Activated CD4-positive, alpha-beta T cell treated with anti-CD3 and anti-CD28 coated beads for 48 hours (primary cell): ENCODE data around the gene MARCKSL1.
"Not testable (repeated sequence)": the region's sequence is repeated elsewhere in the genome, so short reads cannot be mapped to it uniquely, and the experiment has no call there.

Experiments
- DNase-seq: peaks from one replicate; pipeline ENCODE4 v3.0.0-alpha.2; 2020

Gene MARCKSL1

GRCh38 chr1:32332290-32333079 is 3.5 kb downstream of the MARCKSL1 start:
- no peak for DNase-seq

- no peak for DNase-seq
Measured at GRCh38 chr1:32331549-32331948, 4.5 kb downstream of the MARCKSL1 start.

DNA sequence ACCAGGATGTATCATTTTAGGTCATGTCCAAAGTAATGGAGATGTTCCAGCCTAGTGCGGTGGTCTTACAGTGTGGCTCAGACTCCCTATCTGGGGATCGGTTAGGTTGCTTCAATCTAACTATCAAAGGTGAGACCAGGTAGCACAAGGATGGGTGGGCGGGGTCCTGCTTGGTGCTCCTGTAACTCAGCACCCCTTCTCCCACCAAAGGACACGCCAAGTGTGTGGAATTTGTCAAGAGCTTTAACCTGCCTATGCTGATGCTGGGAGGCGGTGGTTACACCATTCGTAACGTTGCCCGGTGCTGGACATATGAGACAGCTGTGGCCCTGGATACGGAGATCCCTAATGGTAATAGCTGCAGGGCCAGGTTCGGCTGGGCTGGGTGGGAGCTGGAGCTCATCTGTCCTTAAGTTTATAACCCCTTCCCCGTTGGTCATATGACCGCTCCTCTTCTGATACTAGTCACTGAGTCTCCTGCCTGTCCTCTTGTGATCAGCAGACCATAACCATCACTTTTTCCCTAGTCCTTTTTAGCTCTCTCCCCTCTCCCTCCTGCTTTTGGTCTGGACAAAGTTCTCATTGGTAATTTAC is 5.4 kb downstream of the MARCKSL1 start:
- no peak for DNase-seq

DNA sequence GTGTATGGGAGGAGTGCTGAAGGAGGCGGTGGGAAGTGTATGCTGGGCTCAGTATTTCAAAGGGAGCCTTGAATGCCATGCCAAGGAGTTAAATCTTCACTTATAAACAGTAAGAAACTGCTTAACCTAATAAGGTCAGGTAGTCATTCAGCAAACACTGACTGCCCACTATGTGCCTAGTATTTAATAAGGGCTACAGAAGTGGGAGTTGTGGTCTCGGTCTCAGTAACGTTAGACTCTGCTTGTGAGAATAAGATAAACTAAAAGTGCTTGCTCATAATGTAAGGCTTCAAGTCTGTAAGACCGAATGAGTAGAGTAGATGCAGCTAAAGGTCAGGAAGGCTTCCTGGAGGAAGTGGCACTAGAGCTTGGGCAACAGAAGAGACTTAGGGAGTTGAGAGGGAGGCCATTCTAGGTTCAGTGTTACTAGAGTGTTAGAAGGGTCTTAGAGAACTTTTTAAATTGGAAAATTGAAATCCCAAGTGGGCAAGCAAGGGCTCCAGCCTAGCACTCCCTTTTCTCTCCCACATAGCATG is 6.0 kb downstream of the MARCKSL1 start:
- no peak for DNase-seq

GRCh38 chr1:32327204-32327603 is 8.8 kb downstream of the MARCKSL1 start:
- DNase-seq = no peak

DNA sequence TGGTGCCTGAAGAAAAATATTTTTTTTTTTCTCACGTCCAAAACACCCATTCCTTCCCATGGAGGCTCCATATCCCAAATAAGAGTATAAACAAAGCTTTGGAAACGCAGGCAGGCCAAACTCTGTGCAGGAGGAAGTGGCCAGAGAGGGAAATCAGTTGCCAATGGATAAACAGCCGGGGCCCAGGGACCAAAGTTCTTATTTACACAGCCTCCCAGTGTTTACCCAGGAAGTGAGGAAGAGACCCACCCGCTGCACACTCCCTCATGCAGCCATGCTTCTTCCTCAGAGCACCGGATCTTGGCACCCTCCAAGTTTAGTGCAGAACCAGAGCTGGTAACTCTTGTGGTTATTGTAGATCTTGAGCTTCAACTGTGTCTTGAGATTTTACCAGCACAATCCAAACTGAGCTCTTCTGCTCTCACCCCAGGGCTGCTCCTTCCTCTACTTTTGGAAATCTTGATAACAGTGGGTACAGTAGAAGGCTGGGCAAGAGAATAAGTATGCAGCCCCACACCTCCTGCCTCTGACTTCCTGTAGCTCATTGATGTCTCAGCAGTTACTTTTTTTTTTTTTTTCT is 14.2 kb downstream of the MARCKSL1 start:
- no peak for DNase-seq

- DNase-seq = no peak
Measured at GRCh38 chr1:32318127-32318869, 17.7 kb downstream of the MARCKSL1 start.

DNA sequence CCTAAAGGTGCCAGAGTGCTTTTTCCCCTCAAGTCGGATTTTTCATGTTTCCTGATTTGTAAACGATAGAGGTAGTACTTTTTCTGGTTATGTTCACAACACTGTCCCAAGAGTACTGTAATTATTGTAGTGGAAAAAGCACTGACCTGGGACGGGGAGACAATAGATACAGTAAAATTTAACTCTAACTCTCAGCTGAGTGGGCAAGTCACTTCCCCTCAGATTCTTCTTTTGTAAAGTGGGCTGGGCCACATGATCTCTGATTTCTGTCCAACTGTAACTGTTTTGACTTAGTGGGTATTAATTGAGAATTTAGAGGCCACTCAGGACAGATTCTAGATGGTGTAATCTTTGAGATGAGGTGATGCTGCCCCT is 19.1 kb downstream of the MARCKSL1 start:
- no peak for DNase-seq

- DNase-seq = no peak
Measured at GRCh38 chr1:32311709-32312393, 24.2 kb downstream of the MARCKSL1 start.

DNA sequence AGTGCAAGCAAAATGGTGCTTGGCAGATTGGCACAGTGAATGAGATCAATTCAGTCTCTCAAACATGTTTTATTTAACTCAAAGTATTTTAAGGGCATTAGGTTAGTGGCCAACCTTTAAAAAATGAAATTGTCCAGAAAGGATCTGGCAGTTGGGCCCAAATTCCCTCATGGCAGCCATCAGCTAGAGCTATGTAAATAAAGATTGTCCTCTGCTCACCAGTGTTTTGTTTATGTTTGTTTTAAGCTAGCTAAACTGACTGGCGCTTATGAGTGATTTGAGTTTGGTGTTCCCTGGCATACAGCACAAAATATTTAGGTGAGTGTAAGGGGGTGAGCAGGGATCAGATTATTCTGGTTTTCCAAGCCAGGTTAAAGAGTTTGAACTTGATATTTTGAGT is 26.1 kb downstream of the MARCKSL1 start:
- DNase-seq = no peak

GRCh38 chr1:32307324-32307723 is 28.7 kb downstream of the MARCKSL1 start:
- no peak for DNase-seq

- DNase-seq = no peak
Measured at GRCh38 chr1:32305310-32305709, 30.7 kb downstream of the MARCKSL1 start.

GRCh38 chr1:32303997-32304622 is 31.9 kb downstream of the MARCKSL1 start:
- DNase-seq = no peak

DNA sequence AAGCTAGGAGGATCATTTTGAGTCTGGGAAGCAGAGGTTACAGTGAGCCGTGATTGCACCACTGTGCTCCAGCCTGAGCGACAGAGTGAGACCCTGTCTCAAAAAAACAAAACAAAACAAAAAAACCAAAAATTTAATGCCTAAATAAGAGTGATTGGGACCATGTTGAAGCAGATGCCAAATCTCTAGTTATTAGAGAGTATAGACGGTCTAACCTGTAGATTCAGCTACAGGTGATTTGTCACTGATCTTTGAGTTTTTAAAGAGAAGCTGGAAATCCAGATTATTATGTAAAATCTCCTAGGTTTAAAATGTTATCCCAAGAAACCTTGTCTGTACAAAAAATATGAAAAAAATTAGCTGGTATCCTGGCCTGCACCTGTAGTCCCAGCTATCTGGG is 32.7 kb downstream of the MARCKSL1 start:
- no peak for DNase-seq

- no peak for DNase-seq
Measured at GRCh38 chr1:32299327-32299726, 36.7 kb downstream of the MARCKSL1 start.

DNA sequence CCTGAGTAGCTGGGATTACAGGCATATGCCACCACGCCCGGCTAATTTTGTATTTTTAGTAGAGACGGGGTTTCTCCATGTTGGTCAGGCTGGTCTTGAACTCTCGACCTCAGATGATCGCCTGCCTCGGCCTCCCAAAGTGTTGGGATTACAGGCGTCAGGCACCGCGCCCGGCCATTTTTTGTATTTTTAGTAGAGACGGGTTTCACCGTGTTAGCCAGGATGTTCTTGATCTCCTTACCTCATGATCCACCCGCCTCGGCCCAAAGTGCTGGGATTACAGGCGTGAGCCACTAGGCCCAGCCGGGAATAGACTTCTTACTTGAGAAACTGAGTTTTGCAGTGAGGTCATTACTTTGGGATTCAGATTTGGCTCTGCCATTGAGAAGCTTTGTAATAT is 37.8 kb downstream of the MARCKSL1 start:
- not testable (repeated sequence) for DNase-seq

- peak; percentile 98 for DNase-seq
Measured at GRCh38 chr1:32291708-32292538, 44.1 kb downstream of the MARCKSL1 start, which contains the start of gene HDAC1. Gene HDAC1, plus strand, starts transcription at chr1:32292083. Its CDS starts 87 bp downstream, at chr1:32292170.

DNA sequence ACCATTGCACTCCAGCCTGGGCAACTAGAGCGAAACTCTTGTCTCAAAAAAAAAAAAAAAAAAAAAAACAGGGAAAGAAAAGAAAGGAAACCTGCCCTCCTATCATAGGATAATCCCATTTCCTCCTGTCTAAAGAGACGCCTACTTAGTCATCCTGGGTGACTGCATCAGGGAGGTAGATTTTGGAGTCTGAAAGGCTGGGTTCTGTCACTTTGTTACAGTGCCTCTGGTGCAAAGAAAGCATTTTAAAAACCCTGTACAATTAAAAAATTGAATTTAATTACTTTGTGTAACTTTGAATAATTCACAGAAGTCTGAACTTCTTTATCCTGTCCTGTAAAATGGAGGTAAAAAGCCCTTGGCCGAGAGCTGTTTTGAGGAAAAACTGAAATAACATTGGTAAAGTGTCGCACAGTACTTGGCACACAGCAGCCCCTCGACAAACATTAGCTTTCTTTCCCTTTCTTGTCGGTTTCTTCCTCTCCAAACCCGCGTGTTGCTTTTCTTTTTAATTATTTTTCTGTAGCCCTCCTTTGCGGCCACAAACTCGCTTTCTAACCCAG is 44.8 kb downstream of the MARCKSL1 start:
- no peak for DNase-seq

DNA sequence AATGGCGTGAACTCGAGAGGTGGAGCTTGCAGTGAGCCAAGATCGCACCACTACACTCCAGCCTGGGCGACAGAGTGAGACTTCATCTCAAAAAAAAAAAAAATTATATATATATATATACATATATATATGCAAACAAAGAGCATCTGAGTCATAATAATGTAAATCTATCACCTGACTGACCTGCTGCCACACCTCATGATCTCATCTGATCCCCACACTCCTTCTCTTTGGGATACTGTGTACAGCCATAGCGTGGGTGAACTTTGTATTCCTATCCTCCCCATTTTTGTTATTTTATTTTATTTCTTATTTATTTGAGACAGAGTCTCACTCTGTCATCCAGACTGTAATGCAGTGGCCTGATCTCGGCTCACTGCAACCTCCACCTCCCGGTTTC is 46.8 kb downstream of the MARCKSL1 start:
- no peak for DNase-seq

- DNase-seq = no peak
Measured at GRCh38 chr1:32286763-32287162, 49.3 kb downstream of the MARCKSL1 start.

- DNase-seq = no peak
Measured at GRCh38 chr1:32285658-32286057, 50.4 kb downstream of the MARCKSL1 start.
